IMR-90 (cell line): ENCODE measurements around the gene CYP26A1. TPM values are rescaled to one million over a fixed set of nuclear protein-coding genes. Genes with fewer than 3 reads are reported as not detected.

Experiments used
- ATAC-seq: fragments of 200-7000 bp; cut with Tn5 transposase; 2 replicates; pipeline ENCODE4 v1.9.1; 2020; ENCODE audit warnings: low read depth, mild to moderate bottlenecking, moderate library complexity
- BruUV-seq: library from RNA; stranded (reverse); fragments of 400-500 nt; replicated peaks from 2 replicates; lab custom pipeline; 2021; lab: Mats Ljungman, UMichigan
- CTCF ChIA-PET: fragments of 300-600 bp; formaldehyde crosslinking; extraction: SDS; loops from one replicate; lab custom pipeline; 2021; ENCODE audit warnings: antibody characterized with exemption; lab: Yijun Ruan, JAX
- POLR2A ChIA-PET: fragments of 300-600 bp; sonication (Branson Sonifier 250); formaldehyde crosslinking; loops from one replicate; lab custom pipeline; 2022; ENCODE audit warnings: antibody characterized with exemption; ENCODE audit not compliant: unreplicated experiment; lab: Charles Lee
- DNase-seq: peaks from one replicate; pipeline ENCODE4 v3.0.0; 2013
- H2AFZ ChIP-seq: replicated peaks from 2 replicates; pipeline ENCODE3; 2013; ENCODE audit warnings: low read length, mild to moderate bottlenecking; ENCODE audit not compliant: poor library complexity
- H2AK5ac ChIP-seq: 2 replicates; pipeline ENCODE4 v1.6.1; 2013; ENCODE audit warnings: low read depth, low read length, inconsistent platforms
- H2AK9ac ChIP-seq: replicated peaks from 2 replicates; pipeline ENCODE3; 2013; ENCODE audit warnings: mild to moderate bottlenecking, low read depth, low read length, moderate library complexity; ENCODE audit not compliant: poor library complexity
- H2BK120ac ChIP-seq: 2 replicates; pipeline ENCODE4 v1.6.1; 2013; ENCODE audit warnings: low read depth, low read length, inconsistent platforms
- H2BK15ac ChIP-seq: 3 replicates; pipeline ENCODE4 v1.6.1; 2013; ENCODE audit warnings: low read depth, low read length, inconsistent platforms
- H2BK20ac ChIP-seq: 2 replicates; pipeline ENCODE4 v1.6.1; 2013; ENCODE audit warnings: low read depth, mild to moderate bottlenecking, inconsistent platforms, low read length, moderate library complexity
- H2BK5ac ChIP-seq: 2 replicates; pipeline ENCODE4 v1.6.1; 2013; ENCODE audit warnings: mild to moderate bottlenecking, low read depth, low read length, inconsistent platforms; ENCODE audit not compliant: poor library complexity, severe bottlenecking
- H3K14ac ChIP-seq: replicated peaks from 2 replicates; pipeline ENCODE4 v1.6.1; 2013; ENCODE audit warnings: low read depth, low read length, inconsistent platforms
- H3K18ac ChIP-seq: 2 replicates; pipeline ENCODE4 v1.6.1; 2013; ENCODE audit warnings: low read depth, low read length, control low read depth
- H3K23ac ChIP-seq: 2 replicates; pipeline ENCODE4 v1.6.1; 2013; ENCODE audit warnings: low read depth, low read length, inconsistent platforms
- H3K27ac ChIP-seq: 2 replicates; pipeline ENCODE4 v1.5.1; 2013; ENCODE audit warnings: mild to moderate bottlenecking, control low read depth, low read length; ENCODE audit not compliant: insufficient read depth
- H3K27me3 ChIP-seq: 2 replicates; pipeline ENCODE4 v1.6.1; 2013; ENCODE audit warnings: low read length; ENCODE audit not compliant: control insufficient read depth, insufficient read depth
- H3K36me3 ChIP-seq: 2 replicates; pipeline ENCODE4 v1.6.1; 2013; ENCODE audit warnings: low read length, mixed read lengths; ENCODE audit not compliant: control insufficient read depth, insufficient read depth
- H3K4ac ChIP-seq: 2 replicates; pipeline ENCODE4 v1.6.1; 2013; ENCODE audit warnings: low read depth, low read length, inconsistent platforms
- H3K4me1 ChIP-seq: 2 replicates; pipeline ENCODE4 v1.6.1; 2013; ENCODE audit warnings: low read length, mixed read lengths; ENCODE audit not compliant: control insufficient read depth, insufficient read depth
- H3K4me2 ChIP-seq: 2 replicates; pipeline ENCODE4 v1.6.1; 2013; ENCODE audit warnings: low read depth, mild to moderate bottlenecking, control low read depth, low read length, moderate library complexity
- H3K4me3 ChIP-seq: 2 replicates; pipeline ENCODE4 v1.5.1; 2013; ENCODE audit warnings: low read depth, mild to moderate bottlenecking, control low read depth, low read length, moderate library complexity; ENCODE audit not compliant: insufficient read depth
- H3K56ac ChIP-seq: 2 replicates; pipeline ENCODE4 v1.6.1; 2013; ENCODE audit warnings: low read length, inconsistent platforms; ENCODE audit not compliant: insufficient read depth; ENCODE audit errors: extremely low read depth
- H3K79me1 ChIP-seq, 2 experiments: 2 replicates each; pipeline ENCODE4 v1.6.1; 2013; ENCODE audit warnings: low read length in 2 of 2, inconsistent platforms in 1 of 2, low read depth in 1 of 2
- H3K9ac ChIP-seq: 2 replicates; pipeline ENCODE4 v1.6.1; 2013; ENCODE audit warnings: low read depth, low read length, control low read depth
- H3K9me1 ChIP-seq: 2 replicates; pipeline ENCODE4 v1.6.1; 2013; ENCODE audit warnings: low read length, inconsistent platforms; ENCODE audit not compliant: insufficient read depth
- H3K9me3 ChIP-seq: 2 replicates; pipeline ENCODE4 v1.6.1; 2013; ENCODE audit warnings: low read length; ENCODE audit not compliant: control insufficient read depth, insufficient read depth
- H4K20me1 ChIP-seq: 2 replicates; pipeline ENCODE4 v1.6.1; 2013; ENCODE audit warnings: low read length, inconsistent platforms; ENCODE audit not compliant: insufficient read depth
- H4K5ac ChIP-seq: 2 replicates; pipeline ENCODE4 v1.6.1; 2013; ENCODE audit warnings: mild to moderate bottlenecking, low read depth, low read length, control low read depth
- H4K8ac ChIP-seq, 2 experiments: 2 replicates each; pipeline ENCODE4 v1.6.1; 2013; ENCODE audit warnings: low read depth in 2 of 2, low read length in 2 of 2, control low read depth in 1 of 2, inconsistent platforms in 1 of 2
- H4K91ac ChIP-seq: 2 replicates; pipeline ENCODE4 v1.6.1; 2013; ENCODE audit warnings: low read depth, low read length, inconsistent platforms; ENCODE audit not compliant: insufficient read depth
- CEBPB ChIP-seq: IDR thresholded peaks from 2 replicates; pipeline ENCODE4 v1.6.1; 2012; ENCODE audit warnings: low read depth, low read length, improper control_type of control experiment
- ELK1 ChIP-seq: fragments of 150-350 bp; IDR thresholded peaks from 2 replicates; pipeline ENCODE4 v1.6.1; 2016; ENCODE audit warnings: low read depth, mild to moderate bottlenecking, low read length, moderate library complexity, borderline replicate concordance
- NFE2L2 ChIP-seq: fragments of 150-350 bp; IDR thresholded peaks from 2 replicates; pipeline ENCODE4 v1.6.1; 2016; ENCODE audit warnings: low read depth, mild to moderate bottlenecking, low read length
- POLR2A ChIP-seq: IDR thresholded peaks from 2 replicates; pipeline ENCODE4 v1.6.1; 2012; ENCODE audit warnings: mild to moderate bottlenecking, low read depth, low read length
- RAD21 ChIP-seq: IDR thresholded peaks from 2 replicates; pipeline ENCODE4 v1.6.1; 2012; ENCODE audit warnings: low read length, improper control_type of control experiment
- RCOR1 ChIP-seq: IDR thresholded peaks from 2 replicates; pipeline ENCODE4 v1.6.1; 2012; ENCODE audit warnings: mild to moderate bottlenecking, low read length, improper control_type of control experiment; ENCODE audit not compliant: insufficient replicate concordance
- RFX5 ChIP-seq: IDR thresholded peaks from 2 replicates; pipeline ENCODE4 v1.8.0; 2012; ENCODE audit warnings: low read depth, mild to moderate bottlenecking, low read length, moderate library complexity
- SMC3 ChIP-seq: fragments of 150-350 bp; IDR thresholded peaks from 2 replicates; pipeline ENCODE4 v1.6.1; 2016; ENCODE audit warnings: low read depth, mild to moderate bottlenecking, antibody characterized with exemption, low read length, moderate library complexity
- USF2 ChIP-seq: fragments of 150-350 bp; IDR thresholded peaks from 2 replicates; pipeline ENCODE4 v1.6.1; 2017; ENCODE audit warnings: mild to moderate bottlenecking, antibody characterized with exemption, low read length, low read depth
- WGBS, 2 experiments: methylation state at CpG; one replicate each; pipeline versions ENCODE4 v1.1.5 to v1.1.7; 2013; ENCODE audit warnings: missing lambda C conversion rate in 2 of 2; ENCODE audit not compliant: insufficient read length in 1 of 2; ENCODE audit errors: extremely low coverage in 2 of 2; 5-methylcytosine and 5-hydroxymethylcytosine counted together
- dilution Hi-C: fragments of 300-500 bp; cut with HindIII; formaldehyde crosslinking; loops from one replicate; pipeline ENCODE4 v1.14.3; 2018; ENCODE audit warnings: low sequenced_read_pairs; ENCODE audit not compliant: unreplicated experiment
- in situ Hi-C: fragments of 300-500 bp; cut with MboI; formaldehyde crosslinking; loops from 3 replicates; pipeline ENCODE4 v1.14.3; 2019; ENCODE audit warnings: low sequenced_read_pairs, inconsistent platforms, mixed read lengths
- intact Hi-C: fragments of 100-400 bp; cut with micrococcal nuclease; formaldehyde crosslinking; loops from 2 replicates; pipeline ENCODE4 v1.10.0; 2022
- polyA plus RNA-seq, 3 experiments: library from polyadenylated mRNA; depleted of rRNA; stranded (reverse); fragments of >200 nt; gene quantifications; 2 replicates each; pipeline ENCODE4 v1.2.3, GENCODE V29; 2012; ENCODE audit warnings: low replicate concordance in 1 of 3
- total RNA-seq: library from RNA; depleted of rRNA; stranded (reverse); fragments of >200 nt; gene quantifications from 2 replicates; pipeline ENCODE4 v1.2.3, GENCODE V29; 2012

CYP26A1 gene
- total and polyA plus RNA-seq, 2 of the 4 experiments (the other 2 are of a cell fraction) = 0.15 TPM; not detected in 1

GRCh38 chr10:93070378-93071176 is 3.1 kb upstream of the CYP26A1 start:
- POLR2A ChIA-PET = no interaction called here
- Histone ChIP-seq H3K4ac (no peak overlapping the region), H3K4me3 (no peak overlapping the region)

More at GRCh38 chr10:93070378-93071176, 3.1 kb upstream of the CYP26A1 start:
- H4K5ac ChIP-seq = no peak overlapping the region
- no peak for DNase-seq
- intact Hi-C loops = loop anchor here (5.0 kb wide), 1 partner anchor 63 kb away; no protein-coding TSS in a partner anchor
- CTCF ChIA-PET = no interaction called here
- peaks cover 22% of the 10 kb centered on the region; the same call in 1 of the 2 replicates for H4K20me1 ChIP-seq
- H3K27me3 ChIP-seq = peaks cover 98% of the 10 kb centered on the region
- H3K9ac ChIP-seq = no peak overlapping the region
- H3K4me2 ChIP-seq = no peak overlapping the region
- no peaks in the 10 kb centered on the region for H3K9me3 ChIP-seq
- ATAC-seq = no peak
- no peak for TF ChIP-seq USF2
- no peak for TF ChIP-seq RAD21
- TF ChIP-seq RCOR1 = no peak
- TF ChIP-seq RFX5 = no peak
- no peak for TF ChIP-seq NFE2L2
- no peak for TF ChIP-seq CEBPB
- TF ChIP-seq ELK1 = no peak
- TF ChIP-seq POLR2A = no peak
- TF ChIP-seq SMC3 = no peak
- no TSS peak for BruUV-seq
- H2BK5ac ChIP-seq = no peak overlapping the region
- no peaks in the 10 kb centered on the region for H3K36me3 ChIP-seq
- H4K8ac ChIP-seq = no peak overlapping the region
- no peak overlapping the region for H3K14ac ChIP-seq
- H2AK9ac ChIP-seq = no peak overlapping the region
- in situ Hi-C loops = no loop called here
- no peak overlapping the region for H2BK120ac ChIP-seq
- no peaks in the 10 kb centered on the region for H3K9me1 ChIP-seq
- H3K18ac ChIP-seq = no peak overlapping the region
- H3K79me1 ChIP-seq = no peaks in the 10 kb centered on the region
- no peak overlapping the region for H3K56ac ChIP-seq
- no peak overlapping the region for H2AFZ ChIP-seq
- no peak overlapping the region for H3K23ac ChIP-seq
- no peak overlapping the region; the same call in 1 of the 2 replicates for H2AK5ac ChIP-seq
- dilution Hi-C loops = no loop called here
- H4K91ac ChIP-seq = no peak overlapping the region
- no peak overlapping the region for H2BK20ac ChIP-seq
- 84% methylated on average over 4 of the region's 5 CpGs; no CpG with 5 or more reads in 1 of the 2 experiments for WGBS, 2 experiments
- H2BK15ac ChIP-seq = no peak overlapping the region
- peaks cover 10% of the 10 kb centered on the region; the same call in 1 of the 2 replicates for H3K4me1 ChIP-seq
- H3K27ac ChIP-seq = no peak overlapping the region
